AG04449 (cell line): ENCODE results near the gene COA8.
A peak's percentile ranks its signal among the peaks of the same experiment; 100 is the strongest.

Experiments
- CTCF ChIA-PET: fragments of 350-600 bp; formaldehyde crosslinking; extraction: SDS; loops from one replicate; lab custom pipeline; 2021; ENCODE audit warnings: antibody characterized with exemption; lab: Yijun Ruan, JAX
- POLR2A ChIA-PET: fragments of 400-600, 350-600 bp; formaldehyde crosslinking; extraction: SDS; loops from one replicate; lab custom pipeline; 2020; ENCODE audit warnings: antibody characterized with exemption, inconsistent platforms; lab: Yijun Ruan, JAX
- DNase-seq: peaks from one replicate; pipeline ENCODE4 v3.0.0-alpha.2; 2010; ENCODE audit warnings: low read depth, low spot score
- H3K4me3 ChIP-seq: 2 replicates; pipeline ENCODE4 v1.5.1; 2011; ENCODE audit warnings: low read depth, mild to moderate bottlenecking, control low read depth, low read length
- CTCF ChIP-seq: IDR thresholded peaks from one replicate; pipeline ENCODE4 v1.5.1; 2011; ENCODE audit warnings: mild to moderate bottlenecking, moderate library complexity, low read length, control low read depth, inconsistent platforms; ENCODE audit not compliant: insufficient read depth; ENCODE audit errors: missing control alignments

The COA8 gene

GRCh38 chr14:103528146-103528586 lies 34.6 kb upstream of the COA8 start:
- H3K4me3 ChIP-seq, result peak overlapping the region; percentile 93
- TF ChIP-seq CTCF, result no peak
- CTCF ChIA-PET, result interaction anchor here (0.8 to 7.3 kb wide), 9 partner anchors 9 to 36 kb away, joined by 3 to 89 read pairs (median 6); no protein-coding TSS in a partner anchor
- no peak for DNase-seq
- POLR2A ChIA-PET, result interaction anchor here (0.9 to 3.1 kb wide), 3 partner anchors 10 to 19 kb away, joined by 3 to 20 read pairs (median 4); no protein-coding TSS in a partner anchor

- peak within 1 kb of the TSS; percentile 93 for H3K4me3 ChIP-seq
- ChIA-PET POLR2A (interaction anchor here (0.9 to 3.1 kb wide), 3 partner anchors 10 to 19 kb away, joined by 3 to 20 read pairs (median 4); no protein-coding TSS in a partner anchor), CTCF (interaction anchor here (0.9 to 7.3 kb wide), 8 partner anchors 10 to 37 kb away, joined by 3 to 89 read pairs (median 8); no protein-coding TSS in a partner anchor)
- no peak for DNase-seq
- TF ChIP-seq CTCF, result no peak
These were observed 34.0 kb upstream of the COA8 start, which contains the start of gene TRMT61A for GRCh38 chr14:103528587-103529382. Gene TRMT61A, plus strand, starts transcription at chr14:103529196. Its CDS starts 783 bp downstream, at chr14:103529979.

GRCh38 chr14:103529383-103530365 lies 33.1 kb upstream of the COA8 start:
- TF ChIP-seq CTCF, result no peak
- POLR2A ChIA-PET, result interaction anchor here (1.0 to 3.1 kb wide), 3 partner anchors 11 kb away, joined by 4 to 20 read pairs (median 6); no protein-coding TSS in a partner anchor
- DNase-seq, result no peak
- CTCF ChIA-PET, result interaction anchor here (1.0 to 7.3 kb wide), 6 partner anchors 10 to 30 kb away, joined by 3 to 89 read pairs (median 14); no protein-coding TSS in a partner anchor
- H3K4me3 ChIP-seq, result peak overlapping the region; percentile 93

GRCh38 chr14:103530390-103530789 lies 32.4 kb upstream of the COA8 start:
- ChIA-PET POLR2A (interaction anchor here (1.9 kb wide), 1 partner anchor 10 kb away, joined by 6 read pairs; no protein-coding TSS in a partner anchor), CTCF (interaction anchor here (1.0 to 7.3 kb wide), 5 partner anchors 10 to 23 kb away, joined by 3 to 89 read pairs (median 10); no protein-coding TSS in a partner anchor)
- no peak for DNase-seq
- H3K4me3 ChIP-seq, result peak overlapping the region; percentile 93
- no peak for TF ChIP-seq CTCF

GRCh38 chr14:103530831-103531230 lies 31.9 kb upstream of the COA8 start:
- peak overlapping the region; percentile 93; the same call in 1 of the 2 replicates for H3K4me3 ChIP-seq
- no peak for DNase-seq
- POLR2A ChIA-PET, result interaction anchor here (1.9 kb wide), 1 partner anchor 10 kb away, joined by 6 read pairs; no protein-coding TSS in a partner anchor
- no peak for TF ChIP-seq CTCF
- CTCF ChIA-PET, result interaction anchor here (1.0 to 7.3 kb wide), 4 partner anchors 12 to 23 kb away, joined by 3 to 89 read pairs (median 40); no protein-coding TSS in a partner anchor
